Transverse colon (tissue), 4 donors: Measurements from ENCODE around the gene KIF5A.

ENCODE experiments used
- CTCF ChIP-seq, 5 experiments: fragments of 200-600 bp in 3 of 5; fragments of 450-650 bp in 2 of 5; sonication (generic) in 3 of 5; IDR thresholded peaks; 1 replicate in 2 of 5; 2 replicates in 3 of 5; pipeline ENCODE4 v1.5.1; 2016 to 2017; ENCODE audit warnings: antibody characterized with exemption in 5 of 5, inconsistent platforms in 3 of 5, mild to moderate bottlenecking in 2 of 5, moderate library complexity in 1 of 5
- EP300 ChIP-seq: sonication (generic); formaldehyde crosslinking; IDR thresholded peaks from one replicate; pipeline ENCODE4 v1.6.1; 2017; ENCODE audit warnings: antibody characterized with exemption, low read depth
- POLR2A ChIP-seq: fragments of 450-650 bp; IDR thresholded peaks from one replicate; pipeline ENCODE4 v1.6.1; 2016; ENCODE audit warnings: antibody characterized with exemption, mild to moderate bottlenecking, moderate library complexity
- POLR2AphosphoS5 ChIP-seq, 3 donors: sonication (generic); formaldehyde crosslinking; IDR thresholded peaks; one replicate each; pipeline ENCODE4 v1.6.1; 2016; ENCODE audit warnings: antibody characterized with exemption in 3 of 3

- TF ChIP-seq CTCF (IDR thresholded peaks at IDR 0.05), result no peak
- no peak for TF ChIP-seq POLR2A
- no peak for TF ChIP-seq EP300
- TF ChIP-seq POLR2AphosphoS5 (IDR thresholded peaks at IDR 0.05), result no peak
Observed at GRCh38 chr12:57543581-57543980, 6.3 kb upstream of the KIF5A start.
